K562 (cell line): ENCODE results near the gene KLHL22. TPM values are rescaled to one million over a fixed set of nuclear protein-coding genes. Genes with fewer than 3 reads are reported as not detected.

Experiments
- CSDE1 ChIP-seq, 2 experiments: fragments of 450-650 bp; IDR thresholded peaks; 2 replicates each; pipeline ENCODE4 v1.6.1; 2016; ENCODE audit warnings: mild to moderate bottlenecking in 1 of 2
- HNRNPH1 ChIP-seq: fragments of 200-400 bp; formaldehyde crosslinking; optimal IDR thresholded peaks from 2 replicates; pipeline ENCODE3; 2017; ENCODE audit warnings: low read depth, mild to moderate bottlenecking, low read length, moderate library complexity
- MCM3 ChIP-seq: fragments of 450-650 bp; IDR thresholded peaks from 2 replicates; pipeline ENCODE4 v1.6.1; 2016
- MCM7 ChIP-seq, 2 experiments: fragments of 450-650 bp; IDR thresholded peaks; 2 replicates each; pipeline ENCODE4 v1.6.1; 2016 to 2018
- MIER1 ChIP-seq: fragments of 450-650 bp; IDR thresholded peaks from 2 replicates; pipeline ENCODE4 v1.6.1; 2016; ENCODE audit warnings: antibody characterized with exemption, mild to moderate bottlenecking, low read depth
- PHB2 ChIP-seq: fragments of 450-650 bp; IDR thresholded peaks from 2 replicates; pipeline ENCODE4 v1.6.1; 2017; ENCODE audit warnings: low read depth
- TRIM28 ChIP-seq: fragments of 450-650 bp; IDR thresholded peaks from 2 replicates; pipeline ENCODE4 v1.6.1; 2017
- ZNF77 ChIP-seq: fragments of 250-450 bp; sonication (Bioruptor Pico); IDR thresholded peaks from 2 replicates; pipeline ENCODE4 v1.5.0; 2020
- polyA plus RNA-seq, 8 experiments: library from polyadenylated mRNA; depleted of rRNA in 4 of 8; stranded (reverse) in 5 of 8; unstranded in 3 of 8; fragments of >200 nt; fragmentation: Nextera tagmentation in 2 of 8; fragmentation: Illumina TruSeq in 1 of 8; extraction: Ambion mirVana in 2 of 8; extraction: Trizol in 1 of 8; gene quantifications; 2 replicates each; pipeline versions ENCODE4 v1.2.1 to v1.2.3, GENCODE V29; 2011 to 2014; ENCODE audit warnings: inconsistent platforms in 1 of 8, missing spikeins in 1 of 8
- total RNA-seq, 7 experiments: library from RNA; depleted of rRNA in 6 of 7; stranded (reverse); fragments of >200 nt in 6 of 7; fragmentation: Illumina TruSeq in 2 of 7; extraction: Trizol in 2 of 7; gene quantifications; 2 replicates each; pipeline versions ENCODE4 v1.2.1 to v1.2.3, GENCODE V29; 2011 to 2021; ENCODE audit warnings: low replicate concordance in 1 of 7
- TF ChIP-seq, protein P1 (sequence below): fragments of 250-450 bp; sonication (Bioruptor Pico); IDR thresholded peaks from 2 replicates; pipeline ENCODE4 v1.4.0; 2020; ENCODE audit warnings: mild to moderate bottlenecking, moderate library complexity
- TF ChIP-seq, protein P2 (sequence below): sonication (generic); formaldehyde crosslinking; IDR thresholded peaks from 2 replicates; pipeline ENCODE4 v1.8.0; 2022; ENCODE audit warnings: mild to moderate bottlenecking, low read depth, missing genetic modification reagents
- TF ChIP-seq, protein P3 (sequence below): sonication (generic); formaldehyde crosslinking; IDR thresholded peaks from 2 replicates; pipeline ENCODE4 v1.8.0; 2022; ENCODE audit warnings: missing genetic modification reagents, mild to moderate bottlenecking, borderline replicate concordance
- TF ChIP-seq, protein P4 (sequence below): sonication (generic); formaldehyde crosslinking; IDR thresholded peaks from 2 replicates; pipeline ENCODE4 v1.8.0; 2023; ENCODE audit warnings: missing genetic modification reagents, mild to moderate bottlenecking, borderline replicate concordance
- TF ChIP-seq, protein P5 (sequence below): sonication (generic); formaldehyde crosslinking; IDR thresholded peaks from 2 replicates; pipeline ENCODE4 v1.8.1; 2023; ENCODE audit warnings: mild to moderate bottlenecking, missing genetic modification reagents

The KLHL22 gene
- total and polyA plus RNA-seq, 9 of the 15 experiments (the other 6 are each of a cell fraction or from before 2014, with no cell fraction given), result 1.3 to 25.6 (median 15.2) TPM

DNA sequence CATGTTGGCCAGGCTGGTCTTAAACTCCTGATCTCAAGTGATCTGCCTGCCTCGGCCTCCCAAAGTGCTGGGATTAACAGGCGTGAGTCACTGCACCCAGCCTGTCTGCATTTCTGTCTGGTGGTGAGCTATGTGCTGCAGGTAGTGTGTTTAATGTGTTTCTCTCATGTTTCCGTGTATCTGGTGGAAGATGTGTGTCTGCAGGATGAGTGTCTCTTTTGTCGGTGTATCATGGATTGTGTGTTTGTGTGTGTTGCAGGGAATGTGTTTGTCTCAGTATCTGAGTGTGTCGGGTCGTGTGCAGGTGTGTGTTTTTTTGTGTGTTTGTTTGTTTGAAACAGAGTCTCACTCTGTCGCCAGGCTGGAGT, 74.1 kb downstream of the KLHL22 start (continued):
- TF ChIP-seq, protein P1, sequence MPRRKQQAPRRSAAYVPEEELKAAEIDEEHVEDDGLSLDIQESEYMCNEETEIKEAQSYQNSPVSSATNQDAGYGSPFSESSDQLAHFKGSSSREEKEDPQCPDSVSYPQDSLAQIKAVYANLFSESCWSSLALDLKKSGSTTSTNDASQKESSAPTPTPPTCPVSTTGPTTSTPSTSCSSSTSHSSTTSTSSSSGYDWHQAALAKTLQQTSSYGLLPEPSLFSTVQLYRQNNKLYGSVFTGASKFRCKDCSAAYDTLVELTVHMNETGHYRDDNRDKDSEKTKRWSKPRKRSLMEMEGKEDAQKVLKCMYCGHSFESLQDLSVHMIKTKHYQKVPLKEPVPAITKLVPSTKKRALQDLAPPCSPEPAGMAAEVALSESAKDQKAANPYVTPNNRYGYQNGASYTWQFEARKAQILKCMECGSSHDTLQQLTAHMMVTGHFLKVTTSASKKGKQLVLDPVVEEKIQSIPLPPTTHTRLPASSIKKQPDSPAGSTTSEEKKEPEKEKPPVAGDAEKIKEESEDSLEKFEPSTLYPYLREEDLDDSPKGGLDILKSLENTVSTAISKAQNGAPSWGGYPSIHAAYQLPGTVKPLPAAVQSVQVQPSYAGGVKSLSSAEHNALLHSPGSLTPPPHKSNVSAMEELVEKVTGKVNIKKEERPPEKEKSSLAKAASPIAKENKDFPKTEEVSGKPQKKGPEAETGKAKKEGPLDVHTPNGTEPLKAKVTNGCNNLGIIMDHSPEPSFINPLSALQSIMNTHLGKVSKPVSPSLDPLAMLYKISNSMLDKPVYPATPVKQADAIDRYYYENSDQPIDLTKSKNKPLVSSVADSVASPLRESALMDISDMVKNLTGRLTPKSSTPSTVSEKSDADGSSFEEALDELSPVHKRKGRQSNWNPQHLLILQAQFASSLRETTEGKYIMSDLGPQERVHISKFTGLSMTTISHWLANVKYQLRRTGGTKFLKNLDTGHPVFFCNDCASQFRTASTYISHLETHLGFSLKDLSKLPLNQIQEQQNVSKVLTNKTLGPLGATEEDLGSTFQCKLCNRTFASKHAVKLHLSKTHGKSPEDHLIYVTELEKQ (CRISPR knock-in tag), result no peak
- TF ChIP-seq MIER1 (peak; percentile 42; the same call in 1 of the 2 replicates), MCM3 (peak; percentile 97), MCM7 (IDR thresholded peaks at IDR 0.05) (peak; percentile 95 to 100), PHB2 (peak; percentile 72), ZNF77 (CRISPR knock-in tag) (no peak), CSDE1 (IDR thresholded peaks at IDR 0.05) (peak in 1 of 2 experiments; percentile 82; a peak in 1 of 4 replicates), TRIM28 (0 out of 2 replicates have a peak, but pooled peaks have one; percentile 14), HNRNPH1 (no peak)
- TF ChIP-seq, protein P2, sequence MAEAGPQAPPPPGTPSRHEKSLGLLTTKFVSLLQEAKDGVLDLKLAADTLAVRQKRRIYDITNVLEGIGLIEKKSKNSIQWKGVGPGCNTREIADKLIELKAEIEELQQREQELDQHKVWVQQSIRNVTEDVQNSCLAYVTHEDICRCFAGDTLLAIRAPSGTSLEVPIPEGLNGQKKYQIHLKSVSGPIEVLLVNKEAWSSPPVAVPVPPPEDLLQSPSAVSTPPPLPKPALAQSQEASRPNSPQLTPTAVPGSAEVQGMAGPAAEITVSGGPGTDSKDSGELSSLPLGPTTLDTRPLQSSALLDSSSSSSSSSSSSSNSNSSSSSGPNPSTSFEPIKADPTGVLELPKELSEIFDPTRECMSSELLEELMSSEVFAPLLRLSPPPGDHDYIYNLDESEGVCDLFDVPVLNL (CRISPR knock-in tag), result peak; percentile 37; the same call in 1 of the 2 replicates
- TF ChIP-seq, protein P3, sequence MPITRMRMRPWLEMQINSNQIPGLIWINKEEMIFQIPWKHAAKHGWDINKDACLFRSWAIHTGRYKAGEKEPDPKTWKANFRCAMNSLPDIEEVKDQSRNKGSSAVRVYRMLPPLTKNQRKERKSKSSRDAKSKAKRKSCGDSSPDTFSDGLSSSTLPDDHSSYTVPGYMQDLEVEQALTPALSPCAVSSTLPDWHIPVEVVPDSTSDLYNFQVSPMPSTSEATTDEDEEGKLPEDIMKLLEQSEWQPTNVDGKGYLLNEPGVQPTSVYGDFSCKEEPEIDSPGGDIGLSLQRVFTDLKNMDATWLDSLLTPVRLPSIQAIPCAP (CRISPR knock-in tag), result no peak
- TF ChIP-seq, protein P4, sequence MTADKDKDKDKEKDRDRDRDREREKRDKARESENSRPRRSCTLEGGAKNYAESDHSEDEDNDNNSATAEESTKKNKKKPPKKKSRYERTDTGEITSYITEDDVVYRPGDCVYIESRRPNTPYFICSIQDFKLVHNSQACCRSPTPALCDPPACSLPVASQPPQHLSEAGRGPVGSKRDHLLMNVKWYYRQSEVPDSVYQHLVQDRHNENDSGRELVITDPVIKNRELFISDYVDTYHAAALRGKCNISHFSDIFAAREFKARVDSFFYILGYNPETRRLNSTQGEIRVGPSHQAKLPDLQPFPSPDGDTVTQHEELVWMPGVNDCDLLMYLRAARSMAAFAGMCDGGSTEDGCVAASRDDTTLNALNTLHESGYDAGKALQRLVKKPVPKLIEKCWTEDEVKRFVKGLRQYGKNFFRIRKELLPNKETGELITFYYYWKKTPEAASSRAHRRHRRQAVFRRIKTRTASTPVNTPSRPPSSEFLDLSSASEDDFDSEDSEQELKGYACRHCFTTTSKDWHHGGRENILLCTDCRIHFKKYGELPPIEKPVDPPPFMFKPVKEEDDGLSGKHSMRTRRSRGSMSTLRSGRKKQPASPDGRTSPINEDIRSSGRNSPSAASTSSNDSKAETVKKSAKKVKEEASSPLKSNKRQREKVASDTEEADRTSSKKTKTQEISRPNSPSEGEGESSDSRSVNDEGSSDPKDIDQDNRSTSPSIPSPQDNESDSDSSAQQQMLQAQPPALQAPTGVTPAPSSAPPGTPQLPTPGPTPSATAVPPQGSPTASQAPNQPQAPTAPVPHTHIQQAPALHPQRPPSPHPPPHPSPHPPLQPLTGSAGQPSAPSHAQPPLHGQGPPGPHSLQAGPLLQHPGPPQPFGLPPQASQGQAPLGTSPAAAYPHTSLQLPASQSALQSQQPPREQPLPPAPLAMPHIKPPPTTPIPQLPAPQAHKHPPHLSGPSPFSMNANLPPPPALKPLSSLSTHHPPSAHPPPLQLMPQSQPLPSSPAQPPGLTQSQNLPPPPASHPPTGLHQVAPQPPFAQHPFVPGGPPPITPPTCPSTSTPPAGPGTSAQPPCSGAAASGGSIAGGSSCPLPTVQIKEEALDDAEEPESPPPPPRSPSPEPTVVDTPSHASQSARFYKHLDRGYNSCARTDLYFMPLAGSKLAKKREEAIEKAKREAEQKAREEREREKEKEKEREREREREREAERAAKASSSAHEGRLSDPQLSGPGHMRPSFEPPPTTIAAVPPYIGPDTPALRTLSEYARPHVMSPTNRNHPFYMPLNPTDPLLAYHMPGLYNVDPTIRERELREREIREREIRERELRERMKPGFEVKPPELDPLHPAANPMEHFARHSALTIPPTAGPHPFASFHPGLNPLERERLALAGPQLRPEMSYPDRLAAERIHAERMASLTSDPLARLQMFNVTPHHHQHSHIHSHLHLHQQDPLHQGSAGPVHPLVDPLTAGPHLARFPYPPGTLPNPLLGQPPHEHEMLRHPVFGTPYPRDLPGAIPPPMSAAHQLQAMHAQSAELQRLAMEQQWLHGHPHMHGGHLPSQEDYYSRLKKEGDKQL (CRISPR knock-in tag), result no peak
- TF ChIP-seq, protein P5, sequence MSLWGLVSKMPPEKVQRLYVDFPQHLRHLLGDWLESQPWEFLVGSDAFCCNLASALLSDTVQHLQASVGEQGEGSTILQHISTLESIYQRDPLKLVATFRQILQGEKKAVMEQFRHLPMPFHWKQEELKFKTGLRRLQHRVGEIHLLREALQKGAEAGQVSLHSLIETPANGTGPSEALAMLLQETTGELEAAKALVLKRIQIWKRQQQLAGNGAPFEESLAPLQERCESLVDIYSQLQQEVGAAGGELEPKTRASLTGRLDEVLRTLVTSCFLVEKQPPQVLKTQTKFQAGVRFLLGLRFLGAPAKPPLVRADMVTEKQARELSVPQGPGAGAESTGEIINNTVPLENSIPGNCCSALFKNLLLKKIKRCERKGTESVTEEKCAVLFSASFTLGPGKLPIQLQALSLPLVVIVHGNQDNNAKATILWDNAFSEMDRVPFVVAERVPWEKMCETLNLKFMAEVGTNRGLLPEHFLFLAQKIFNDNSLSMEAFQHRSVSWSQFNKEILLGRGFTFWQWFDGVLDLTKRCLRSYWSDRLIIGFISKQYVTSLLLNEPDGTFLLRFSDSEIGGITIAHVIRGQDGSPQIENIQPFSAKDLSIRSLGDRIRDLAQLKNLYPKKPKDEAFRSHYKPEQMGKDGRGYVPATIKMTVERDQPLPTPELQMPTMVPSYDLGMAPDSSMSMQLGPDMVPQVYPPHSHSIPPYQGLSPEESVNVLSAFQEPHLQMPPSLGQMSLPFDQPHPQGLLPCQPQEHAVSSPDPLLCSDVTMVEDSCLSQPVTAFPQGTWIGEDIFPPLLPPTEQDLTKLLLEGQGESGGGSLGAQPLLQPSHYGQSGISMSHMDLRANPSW (CRISPR knock-in tag), result 0 out of 2 replicates have a peak, but pooled peaks have one; percentile 40
